ENCODE data around the gene DACT2. TPM values are rescaled to one million over a fixed set of nuclear protein-coding genes. Genes with fewer than 3 reads are reported as not detected.

DACT2 gene
- total RNA-seq, 1 experiment from 2014 or later = not detected

DNA sequence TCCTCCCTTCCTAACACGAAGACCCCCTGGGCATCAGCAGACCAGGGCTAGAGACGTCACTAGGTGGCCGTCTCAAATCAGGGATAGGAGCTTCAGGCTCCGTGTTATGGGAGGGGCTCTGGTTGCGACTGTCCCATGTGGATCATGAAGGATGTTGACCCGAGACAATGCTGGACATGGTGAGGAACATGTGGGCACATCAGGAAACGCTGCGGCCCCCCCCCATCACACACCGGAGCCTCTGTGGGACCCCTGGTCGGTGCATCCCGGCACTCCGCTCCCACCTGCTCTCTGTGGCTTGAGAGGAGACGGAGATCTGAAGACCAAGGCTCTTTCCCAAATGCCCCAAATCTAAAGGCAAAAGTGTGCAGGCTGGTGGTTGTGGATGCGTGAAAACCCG, 54.2 kb downstream of the DACT2 start:
- peaks cover 69% of the 10 kb centered on the region for H3K27me3 Mint-ChIP-seq (ENCODE audit: insufficient read depth, unreplicated experiment)
- intact Hi-C loops (cut with micrococcal nuclease) = no loop called here
- no peak for DNase-seq (ENCODE audit: unreplicated experiment)
- CTCF ChIA-PET = no interaction called here
- no TSS peak for BruUV-seq (replicated peaks)
- H3K4me1 Mint-ChIP-seq (ENCODE audit: insufficient read depth, unreplicated experiment) = no peaks in the 10 kb centered on the region
- H3K9me3 Mint-ChIP-seq (ENCODE audit: unreplicated experiment) = no peaks in the 10 kb centered on the region
- H3K27ac Mint-ChIP-seq (ENCODE audit: low read depth, unreplicated experiment) = no peak overlapping the region
- H3K4me3 Mint-ChIP-seq (ENCODE audit: unreplicated experiment) = no peak overlapping the region
- H3K36me3 Mint-ChIP-seq (ENCODE audit: insufficient read depth, unreplicated experiment) = no peaks in the 10 kb centered on the region
- POLR2A ChIA-PET = interaction anchor here (0.7 kb wide), 1 partner anchor 46 kb away, joined by 4 read pairs; no protein-coding TSS in a partner anchor
- TF ChIP-seq, protein P1, sequence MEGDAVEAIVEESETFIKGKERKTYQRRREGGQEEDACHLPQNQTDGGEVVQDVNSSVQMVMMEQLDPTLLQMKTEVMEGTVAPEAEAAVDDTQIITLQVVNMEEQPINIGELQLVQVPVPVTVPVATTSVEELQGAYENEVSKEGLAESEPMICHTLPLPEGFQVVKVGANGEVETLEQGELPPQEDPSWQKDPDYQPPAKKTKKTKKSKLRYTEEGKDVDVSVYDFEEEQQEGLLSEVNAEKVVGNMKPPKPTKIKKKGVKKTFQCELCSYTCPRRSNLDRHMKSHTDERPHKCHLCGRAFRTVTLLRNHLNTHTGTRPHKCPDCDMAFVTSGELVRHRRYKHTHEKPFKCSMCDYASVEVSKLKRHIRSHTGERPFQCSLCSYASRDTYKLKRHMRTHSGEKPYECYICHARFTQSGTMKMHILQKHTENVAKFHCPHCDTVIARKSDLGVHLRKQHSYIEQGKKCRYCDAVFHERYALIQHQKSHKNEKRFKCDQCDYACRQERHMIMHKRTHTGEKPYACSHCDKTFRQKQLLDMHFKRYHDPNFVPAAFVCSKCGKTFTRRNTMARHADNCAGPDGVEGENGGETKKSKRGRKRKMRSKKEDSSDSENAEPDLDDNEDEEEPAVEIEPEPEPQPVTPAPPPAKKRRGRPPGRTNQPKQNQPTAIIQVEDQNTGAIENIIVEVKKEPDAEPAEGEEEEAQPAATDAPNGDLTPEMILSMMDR (IDR thresholded peaks at IDR 0.05; ENCODE audit: unreplicated experiment) = no peak

DNA sequence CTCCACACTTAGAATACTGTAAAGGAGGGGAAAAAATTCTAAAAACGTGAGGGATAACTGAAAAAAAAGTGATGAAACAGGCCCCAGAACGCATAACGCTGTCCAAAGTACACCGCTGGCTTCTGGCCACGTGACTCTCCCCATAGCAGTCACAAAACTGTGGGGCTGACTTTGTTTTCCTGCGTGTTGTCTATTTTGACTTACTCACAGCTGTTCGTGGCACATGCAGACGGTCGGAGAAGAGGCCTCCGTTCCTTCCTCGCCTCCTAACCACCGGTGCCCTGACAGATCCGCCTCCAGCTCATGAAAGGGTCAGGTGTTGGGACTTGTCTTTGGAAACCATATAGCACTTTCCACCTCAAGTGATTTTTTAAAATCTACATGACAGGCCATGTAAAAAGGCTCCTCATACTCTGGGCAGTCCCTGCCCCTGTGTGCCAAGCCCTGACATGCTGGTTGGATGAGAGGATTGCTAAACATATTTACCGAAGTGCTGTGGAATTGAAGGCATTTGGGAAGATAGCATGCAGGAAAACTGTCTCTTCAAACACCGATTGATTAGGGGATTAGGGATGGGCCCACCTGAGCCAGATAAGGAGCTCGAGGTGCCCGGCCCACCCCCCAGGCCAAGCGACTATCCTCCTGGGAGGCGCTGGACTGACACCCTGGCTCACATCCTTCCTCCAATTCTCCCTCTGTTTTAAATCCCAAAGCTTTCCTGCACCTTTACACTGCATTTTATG, 54.8 kb downstream of the DACT2 start:
- Mint-ChIP-seq H3K27ac (ENCODE audit: low read depth, unreplicated experiment) (no peak overlapping the region), H3K4me1 (ENCODE audit: insufficient read depth, unreplicated experiment) (no peaks in the 10 kb centered on the region), H3K36me3 (ENCODE audit: insufficient read depth, unreplicated experiment) (no peaks in the 10 kb centered on the region), H3K9me3 (ENCODE audit: unreplicated experiment) (no peaks in the 10 kb centered on the region), H3K4me3 (ENCODE audit: unreplicated experiment) (no peak overlapping the region), H3K27me3 (ENCODE audit: insufficient read depth, unreplicated experiment) (peaks cover 69% of the 10 kb centered on the region)
- TF ChIP-seq, protein P1 (IDR thresholded peaks at IDR 0.05; ENCODE audit: unreplicated experiment) = no peak
- POLR2A ChIA-PET = no interaction called here
- no TSS peak for BruUV-seq (replicated peaks)
- CTCF ChIA-PET = no interaction called here
- intact Hi-C loops (cut with micrococcal nuclease) = no loop called here
- DNase-seq (ENCODE audit: unreplicated experiment) = no peak

DNA sequence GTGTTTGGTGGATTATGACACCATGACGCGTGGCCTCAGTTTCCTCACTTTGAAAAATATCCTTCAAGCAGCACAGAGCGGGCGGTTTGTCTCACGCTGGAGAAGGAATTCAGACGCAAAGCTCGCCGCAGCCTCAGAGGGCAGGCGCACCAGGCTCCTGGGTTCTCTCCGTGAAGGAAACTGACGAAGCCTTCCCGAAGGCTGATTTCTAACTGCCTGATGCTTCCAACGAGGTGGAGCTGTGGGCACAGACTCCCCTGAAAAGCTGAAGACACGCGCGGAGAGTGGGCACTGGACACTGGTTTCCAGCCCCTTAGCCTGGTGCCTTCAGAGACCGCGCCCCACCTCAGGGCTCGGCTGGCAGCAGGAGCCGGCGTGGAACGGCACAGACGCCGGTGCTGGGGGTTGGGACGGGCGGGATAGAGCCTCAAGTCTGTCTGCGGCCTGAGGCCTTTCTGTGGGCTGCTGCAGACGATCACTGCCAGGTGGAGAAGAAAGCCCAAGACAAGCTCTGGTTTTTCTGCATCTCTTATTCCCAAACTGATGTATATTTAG, 56.1 kb downstream of the DACT2 start:
- no peaks in the 10 kb centered on the region for H3K4me1 Mint-ChIP-seq (ENCODE audit: insufficient read depth, unreplicated experiment)
- ChIA-PET CTCF (no interaction called here), POLR2A (no interaction called here)
- H3K9me3 Mint-ChIP-seq (ENCODE audit: unreplicated experiment) = no peaks in the 10 kb centered on the region
- no peaks in the 10 kb centered on the region for H3K36me3 Mint-ChIP-seq (ENCODE audit: insufficient read depth, unreplicated experiment)
- BruUV-seq (replicated peaks) = no TSS peak
- H3K27me3 Mint-ChIP-seq (ENCODE audit: insufficient read depth, unreplicated experiment) = peaks cover 69% of the 10 kb centered on the region
- DNase-seq (ENCODE audit: unreplicated experiment) = no peak
- intact Hi-C loops (cut with micrococcal nuclease) = no loop called here
- H3K4me3 Mint-ChIP-seq (ENCODE audit: unreplicated experiment) = no peak overlapping the region
- H3K27ac Mint-ChIP-seq (ENCODE audit: low read depth, unreplicated experiment) = no peak overlapping the region
- TF ChIP-seq, protein P1 (IDR thresholded peaks at IDR 0.05; ENCODE audit: unreplicated experiment) = no peak

DNA sequence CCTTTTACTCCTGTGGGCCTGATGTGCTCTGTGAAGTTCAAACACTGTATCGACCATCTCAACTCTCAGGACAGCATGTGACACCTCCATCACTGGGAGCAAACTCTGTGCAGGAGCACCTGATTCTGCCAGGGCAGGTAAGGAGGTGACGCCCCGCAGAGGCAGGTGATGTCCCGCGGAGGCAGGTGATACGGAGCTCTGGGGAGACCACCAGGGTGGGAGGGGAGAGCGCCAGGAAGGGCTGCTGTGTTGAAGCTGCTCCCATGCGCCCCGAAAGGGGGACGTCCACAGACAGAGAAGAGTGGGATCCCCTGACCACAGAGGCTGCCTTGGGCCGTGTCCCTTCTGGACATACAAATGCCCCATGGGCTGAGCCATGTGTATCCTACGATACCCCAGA, 58.3 kb downstream of the DACT2 start:
- TF ChIP-seq, protein P1 (IDR thresholded peaks at IDR 0.05; ENCODE audit: unreplicated experiment) = no peak
- no peak for DNase-seq (ENCODE audit: unreplicated experiment)
- Mint-ChIP-seq H3K27me3 (ENCODE audit: insufficient read depth, unreplicated experiment) (peaks cover 69% of the 10 kb centered on the region), H3K4me3 (ENCODE audit: unreplicated experiment) (no peak overlapping the region), H3K9me3 (ENCODE audit: unreplicated experiment) (no peaks in the 10 kb centered on the region), H3K4me1 (ENCODE audit: insufficient read depth, unreplicated experiment) (no peaks in the 10 kb centered on the region), H3K27ac (ENCODE audit: low read depth, unreplicated experiment) (no peak overlapping the region), H3K36me3 (ENCODE audit: insufficient read depth, unreplicated experiment) (no peaks in the 10 kb centered on the region)
- intact Hi-C loops (cut with micrococcal nuclease) = no loop called here
- no TSS peak for BruUV-seq (replicated peaks)
- POLR2A ChIA-PET = no interaction called here
- CTCF ChIA-PET = no interaction called here

All from MCF 10A (cell line).